Prostate gland (tissue), 2 donors: Measurements from ENCODE around the gene ZNF638.

ENCODE experiments used
- CTCF ChIP-seq, 4 experiments: fragments of 200-600 bp in 2 of 4; fragments of 450-650 bp in 2 of 4; sonication (generic) in 2 of 4; IDR thresholded peaks; 1 replicate in 3 of 4; 2 replicates in 1 of 4; pipeline ENCODE4 v1.5.1; 2016 to 2019; ENCODE audit warnings: antibody characterized with exemption in 4 of 4, mild to moderate bottlenecking in 2 of 4, moderate library complexity in 2 of 4
- POLR2A ChIP-seq: fragments of 450-650 bp; IDR thresholded peaks from one replicate; pipeline ENCODE4 v1.6.1; 2016; ENCODE audit warnings: antibody characterized with exemption, mild to moderate bottlenecking

- TF ChIP-seq CTCF (IDR thresholded peaks at IDR 0.05) (no peak), POLR2A (no peak)
These were observed 138.1 kb downstream of the ZNF638 start for GRCh38 chr2:71469403-71470398.
